ENCODE measurements around the gene MYL11.

- TF ChIP-seq FOXP2 (optimal IDR thresholded peaks at IDR 0.05; ENCODE audit: control extremely low read depth, extremely low read length, insufficient read depth): no peak
- no peak for TF ChIP-seq EZH2 (IDR thresholded peaks at IDR 0.05)
- no peak for TF ChIP-seq POLR2AphosphoS5 (IDR thresholded peaks at IDR 0.05; ENCODE audit: borderline replicate concordance, low read depth, low read length)
These were observed 15.4 kb upstream of the MYL11 start for GRCh38 chr16:30358990-30359870.

All from SK-N-MC (cell line).